ENCODE results near the gene SLC38A10.
A peak's percentile ranks its signal among the peaks of the same experiment; 100 is the strongest.

Gene SLC38A10

GRCh38 chr17:81332118-81332834 lies 37.2 kb upstream of the SLC38A10 start:
- intact Hi-C loops (cut with DNase I): no loop called here
- no peak for DNase-seq

GRCh38 chr17:81331527-81332043 lies 36.5 kb upstream of the SLC38A10 start:
- no peak for DNase-seq
- intact Hi-C loops (cut with DNase I): no loop called here

GRCh38 chr17:81330884-81331245 lies 35.8 kb upstream of the SLC38A10 start:
- intact Hi-C loops (cut with DNase I): no loop called here
- DNase-seq: no peak

- no peak for DNase-seq
- intact Hi-C loops (cut with DNase I): no loop called here
These were observed 35.1 kb upstream of the SLC38A10 start for GRCh38 chr17:81329927-81330883.

- intact Hi-C loops (cut with DNase I): no loop called here
- DNase-seq: peak in 1 of 42 donors; percentile 9
These were observed 34.1 kb upstream of the SLC38A10 start for GRCh38 chr17:81328978-81329926.

- DNase-seq: no peak
- intact Hi-C loops (cut with DNase I): no loop called here
These were observed 33.4 kb upstream of the SLC38A10 start for GRCh38 chr17:81328489-81328888.

- no peak for DNase-seq
- intact Hi-C loops (cut with DNase I): no loop called here
These were observed 30.7 kb upstream of the SLC38A10 start for GRCh38 chr17:81325714-81326358.

GRCh38 chr17:81324851-81325713 lies 30.0 kb upstream of the SLC38A10 start:
- intact Hi-C loops (cut with DNase I): no loop called here
- no peak for DNase-seq

- DNase-seq: no peak
- intact Hi-C loops (cut with DNase I): no loop called here
These were observed 29.2 kb upstream of the SLC38A10 start for GRCh38 chr17:81324177-81324850.

- peak in 2 of 42 donors; percentile 29 to 39 for DNase-seq
- intact Hi-C loops (cut with DNase I): no loop called here
These were observed 28.3 kb upstream of the SLC38A10 start for GRCh38 chr17:81323411-81323868.

- intact Hi-C loops (cut with DNase I): no loop called here
- DNase-seq: no peak
These were observed 27.9 kb upstream of the SLC38A10 start for GRCh38 chr17:81323083-81323369.

- peak in 7 of 42 donors; percentile 13 to 62 (median 31) for DNase-seq
- intact Hi-C loops (cut with DNase I): no loop called here
These were observed 27.4 kb upstream of the SLC38A10 start for GRCh38 chr17:81322271-81323082.

GRCh38 chr17:81317961-81318605 lies 23.0 kb upstream of the SLC38A10 start:
- intact Hi-C loops (cut with DNase I): no loop called here

GRCh38 chr17:81317530-81317821 lies 22.4 kb upstream of the SLC38A10 start:
- no peak for DNase-seq
- intact Hi-C loops (cut with DNase I): no loop called here

More at GRCh38 chr17:81317961-81318605, 23.0 kb upstream of the SLC38A10 start:
- no peak for DNase-seq

- no peak for DNase-seq
These were observed 20.8 kb upstream of the SLC38A10 start for GRCh38 chr17:81315885-81316391.

More at GRCh38 chr17:81315885-81316391, 20.8 kb upstream of the SLC38A10 start:
- intact Hi-C loops (cut with DNase I): no loop called here
